Measurements from ENCODE around the gene PCDHB16.
"Not testable (repeated sequence)": the region's sequence is repeated elsewhere in the genome, so short reads cannot be mapped to it uniquely, and the experiment has no call there.

Gene PCDHB16

GRCh38 chr5:141182248-141182647, at the start of gene PCDHB16:
Gene PCDHB16 (plus strand): TSS chr5:141182387. CDS start chr5:141182560, 173 bp downstream.
- H3K27me3 ChIP-seq (ENCODE audit: low read depth, low read length): no peaks in the 10 kb centered on the region
- no peaks in the 10 kb centered on the region for H4K20me1 ChIP-seq (ENCODE audit: insufficient read depth, low read length)
- H3K36me3 ChIP-seq (replicated peaks; ENCODE audit: low read depth, low read length): no peaks in the 10 kb centered on the region
- no peaks in the 10 kb centered on the region for H3K9me3 ChIP-seq (ENCODE audit: insufficient read depth, low read length)
- no peak within 1 kb of the TSS for H2AFZ ChIP-seq (ENCODE audit: low read depth, low read length)
- TF ChIP-seq CTCF (IDR thresholded peaks at IDR 0.05; ENCODE audit: low read depth, low read length) (no peak), EZH2phosphoT487 (IDR thresholded peaks at IDR 0.05; ENCODE audit: low read depth) (no peak)
- no peak within 1 kb of the TSS for H3K27ac ChIP-seq (ENCODE audit: low read length)
- no peak within 1 kb of the TSS for H3K9ac ChIP-seq (ENCODE audit: low read length)
- H3K4me1 ChIP-seq (ENCODE audit: low read length): no peaks in the 10 kb centered on the region
- H3K79me2 ChIP-seq (ENCODE audit: low read length): no peaks in the 10 kb centered on the region
- H3K4me3 ChIP-seq (ENCODE audit: low read length): no peak within 1 kb of the TSS
- no peak within 1 kb of the TSS for H3K4me2 ChIP-seq (ENCODE audit: low read length)

DNA sequence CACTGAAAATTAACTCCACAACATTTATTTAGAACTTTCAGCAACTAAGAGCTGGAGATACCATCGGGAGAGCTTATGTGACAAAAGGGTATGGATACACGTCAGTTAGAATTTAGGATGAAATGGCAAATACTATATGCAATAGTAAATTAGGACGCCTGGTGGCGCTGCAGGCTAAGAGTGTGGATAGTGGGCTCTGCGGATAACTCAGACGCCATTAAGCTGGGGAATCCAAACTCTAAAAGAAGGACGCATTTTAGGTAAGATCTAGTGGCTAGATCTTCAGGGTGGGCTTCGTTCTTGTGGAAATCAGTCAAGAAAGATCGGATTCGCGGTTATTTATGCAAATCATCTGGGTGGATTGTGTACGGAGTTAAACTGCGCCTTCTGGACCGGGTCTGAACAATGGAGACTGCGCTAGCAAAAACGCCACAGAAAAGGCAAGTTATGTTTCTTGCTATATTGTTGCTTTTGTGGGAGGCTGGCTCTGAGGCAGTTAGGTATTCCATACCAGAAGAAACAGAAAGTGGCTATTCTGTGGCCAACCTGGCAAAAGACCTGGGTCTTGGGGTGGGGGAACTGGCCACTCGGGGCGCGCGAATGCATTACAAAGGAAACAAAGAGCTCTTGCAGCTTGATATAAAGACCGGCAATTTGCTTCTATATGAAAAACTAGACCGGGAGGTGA, 47.0 kb upstream of the PCDHB16 start, which contains the start of gene PCDHB5:
Gene PCDHB5 (plus strand): TSS at position 177 of the 688 bp plus-strand sequence. CDS start 229 bp downstream, at position 406.
- H3K27me3 ChIP-seq (ENCODE audit: low read depth, low read length): no peaks in the 10 kb centered on the region
- no peak within 1 kb of the TSS for H3K4me3 ChIP-seq (ENCODE audit: low read length)
- H3K36me3 ChIP-seq (replicated peaks; ENCODE audit: low read depth, low read length): no peaks in the 10 kb centered on the region
- no peaks in the 10 kb centered on the region for H3K4me1 ChIP-seq (ENCODE audit: low read length)
- H3K9ac ChIP-seq (ENCODE audit: low read length): no peak within 1 kb of the TSS
- H3K9me3 ChIP-seq (ENCODE audit: insufficient read depth, low read length): no peaks in the 10 kb centered on the region
- TF ChIP-seq CTCF (IDR thresholded peaks at IDR 0.05; ENCODE audit: low read depth, low read length) (no peak), EZH2phosphoT487 (IDR thresholded peaks at IDR 0.05; ENCODE audit: low read depth) (no peak)
- H3K79me2 ChIP-seq (ENCODE audit: low read length): no peaks in the 10 kb centered on the region
- H3K27ac ChIP-seq (ENCODE audit: low read length): no peak within 1 kb of the TSS
- no peak within 1 kb of the TSS for H3K4me2 ChIP-seq (ENCODE audit: low read length)
- H4K20me1 ChIP-seq (ENCODE audit: insufficient read depth, low read length): no peaks in the 10 kb centered on the region
- no peak within 1 kb of the TSS for H2AFZ ChIP-seq (ENCODE audit: low read depth, low read length)

- no peaks in the 10 kb centered on the region for H3K4me1 ChIP-seq (ENCODE audit: low read length)
- no peaks in the 10 kb centered on the region for H3K27me3 ChIP-seq (ENCODE audit: low read depth, low read length)
- H3K9me3 ChIP-seq (ENCODE audit: insufficient read depth, low read length): no peaks in the 10 kb centered on the region
- no peak overlapping the region for H3K9ac ChIP-seq (ENCODE audit: low read length)
- no peaks in the 10 kb centered on the region for H3K79me2 ChIP-seq (ENCODE audit: low read length)
- TF ChIP-seq CTCF (IDR thresholded peaks at IDR 0.05; ENCODE audit: low read depth, low read length): no peak
- no peak for TF ChIP-seq EZH2phosphoT487 (IDR thresholded peaks at IDR 0.05; ENCODE audit: low read depth)
- no peak overlapping the region for H3K4me3 ChIP-seq (ENCODE audit: low read length)
- H3K4me2 ChIP-seq (ENCODE audit: low read length): no peak overlapping the region
- no peaks in the 10 kb centered on the region for H4K20me1 ChIP-seq (ENCODE audit: insufficient read depth, low read length)
- no peak overlapping the region for H2AFZ ChIP-seq (ENCODE audit: low read depth, low read length)
- H3K27ac ChIP-seq (ENCODE audit: low read length): no peak overlapping the region
- H3K36me3 ChIP-seq (replicated peaks; ENCODE audit: low read depth, low read length): no peaks in the 10 kb centered on the region
Observed at GRCh38 chr5:141135718-141136266, 46.4 kb upstream of the PCDHB16 start.

GRCh38 chr5:141137346-141137745, 44.8 kb upstream of the PCDHB16 start:
- H2AFZ ChIP-seq (ENCODE audit: low read depth, low read length); H3K27ac ChIP-seq (ENCODE audit: low read length); H3K4me1 ChIP-seq (ENCODE audit: low read length); H3K36me3 ChIP-seq (replicated peaks; ENCODE audit: low read depth, low read length); H3K9ac ChIP-seq (ENCODE audit: low read length); H3K4me3 ChIP-seq (ENCODE audit: low read length); H3K27me3 ChIP-seq (ENCODE audit: low read depth, low read length); H3K79me2 ChIP-seq (ENCODE audit: low read length); H3K4me2 ChIP-seq (ENCODE audit: low read length); H3K9me3 ChIP-seq (ENCODE audit: insufficient read depth, low read length); H4K20me1 ChIP-seq (ENCODE audit: insufficient read depth, low read length): not testable (repeated sequence)

All from OCI-LY3 (cell line).